Measurements from ENCODE around the gene DNAH1. TPM values are rescaled to one million over a fixed set of nuclear protein-coding genes. Genes with fewer than 3 reads are reported as not detected.

Gene DNAH1
- total RNA-seq, 2 experiments from 2014 or later = 13.2 to 13.5 TPM

DNA sequence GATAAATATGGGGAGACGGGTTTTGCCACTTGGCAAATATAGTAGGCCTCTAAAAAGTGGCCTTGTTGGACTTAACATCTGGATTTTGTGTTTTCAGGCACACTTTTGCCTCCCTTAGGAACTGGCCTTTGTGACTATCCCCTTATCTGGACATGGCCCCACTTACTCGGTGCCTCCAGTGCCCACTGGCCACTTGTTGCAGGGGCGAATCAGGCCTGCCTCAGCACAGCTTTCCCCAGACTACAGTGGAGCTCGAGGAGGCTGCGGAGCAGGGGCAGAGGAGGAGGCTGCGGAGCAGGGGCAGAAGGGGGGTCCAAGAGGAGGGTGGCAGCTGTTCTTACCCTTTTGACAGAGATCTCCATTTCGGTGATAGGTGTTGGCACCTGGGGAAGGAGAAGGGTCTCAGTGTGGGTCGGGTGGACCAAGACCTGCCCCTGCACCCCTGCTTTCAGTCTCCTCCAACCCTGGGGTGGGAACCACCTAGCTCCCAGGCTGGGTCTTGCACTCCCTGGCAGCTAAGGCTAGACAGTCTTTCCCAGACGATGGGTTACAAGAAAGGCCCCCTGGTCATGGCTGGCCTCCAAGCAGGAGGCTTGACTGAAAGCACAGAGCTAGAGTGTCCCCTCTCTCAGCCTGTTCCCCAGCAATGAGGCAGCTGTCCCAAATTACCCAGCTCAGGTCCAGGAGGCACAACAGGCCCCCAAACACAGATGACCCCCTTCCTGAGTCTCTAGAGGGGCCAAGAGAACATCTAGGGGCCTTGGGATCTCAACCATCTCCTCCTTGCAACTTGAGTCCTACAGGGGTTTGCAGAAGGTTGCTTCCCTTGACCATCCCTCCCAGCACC lies 122.7 kb downstream of the DNAH1 start:
- Mint-ChIP-seq H3K9me3 (no peaks in the 10 kb centered on the region), H3K4me3 (no peak overlapping the region), H3K36me3 (no peaks in the 10 kb centered on the region), H3K27ac (no peak overlapping the region), H3K27me3 (no peaks in the 10 kb centered on the region), H3K4me1 (ENCODE audit: low read depth) (no peaks in the 10 kb centered on the region)
- CTCF ChIA-PET = interaction anchor here (1.6 to 1.7 kb wide), 3 partner anchors 9 to 26 kb away, joined by 4 to 9 read pairs (median 7); no protein-coding TSS in a partner anchor
- DNase-seq = no peak
- intact Hi-C loops (cut with micrococcal nuclease) = no loop called here
- POLR2A ChIA-PET = no interaction called here

DNA sequence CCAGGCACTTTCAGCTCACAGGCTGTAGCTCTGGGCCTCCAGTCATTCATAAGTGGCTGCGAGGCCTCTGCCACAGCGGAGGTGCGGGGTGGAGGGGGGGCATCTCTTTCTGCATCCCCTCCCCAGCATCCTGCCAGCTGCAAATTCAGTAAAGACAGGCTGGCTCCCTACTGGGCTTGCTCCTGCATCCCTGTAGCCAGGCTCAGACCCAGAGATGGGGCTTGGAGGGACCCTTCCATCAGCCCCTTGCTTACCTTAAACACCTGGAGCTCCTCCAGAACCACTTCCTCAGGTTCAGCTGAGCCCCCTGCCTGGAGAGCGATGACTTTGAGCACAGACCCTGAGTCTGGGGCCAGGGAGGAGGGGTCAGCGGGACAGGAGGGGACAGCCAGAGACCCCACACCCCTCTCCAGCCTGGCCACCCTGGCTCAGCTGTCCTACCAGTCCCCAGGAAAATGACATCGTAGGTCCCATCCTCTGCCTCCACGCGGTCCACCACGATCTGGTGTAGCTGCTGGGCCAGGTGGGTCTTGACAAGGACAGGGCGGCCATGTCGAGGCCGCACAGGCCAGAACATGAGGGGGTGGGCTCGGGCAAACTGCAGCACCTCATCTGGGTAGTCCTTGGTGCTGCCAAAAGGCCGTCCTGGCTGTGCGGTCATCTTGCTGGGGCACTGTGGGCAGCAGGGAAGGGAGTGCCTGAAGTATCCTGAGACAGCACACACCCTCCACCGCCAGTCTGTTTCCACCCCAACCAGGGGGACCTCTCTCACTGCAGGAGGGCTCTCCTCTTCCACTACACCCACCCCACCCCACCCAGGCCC lies 123.5 kb downstream of the DNAH1 start:
- no peak for DNase-seq
- POLR2A ChIA-PET = no interaction called here
- Mint-ChIP-seq H3K27me3 (no peaks in the 10 kb centered on the region), H3K9me3 (no peaks in the 10 kb centered on the region), H3K36me3 (no peaks in the 10 kb centered on the region), H3K27ac (no peak overlapping the region), H3K4me3 (no peak overlapping the region), H3K4me1 (ENCODE audit: low read depth) (no peaks in the 10 kb centered on the region)
- intact Hi-C loops (cut with micrococcal nuclease) = no loop called here
- CTCF ChIA-PET = interaction anchor here (1.6 to 1.7 kb wide), 3 partner anchors 9 to 27 kb away, joined by 4 to 9 read pairs (median 7); no protein-coding TSS in a partner anchor

DNA sequence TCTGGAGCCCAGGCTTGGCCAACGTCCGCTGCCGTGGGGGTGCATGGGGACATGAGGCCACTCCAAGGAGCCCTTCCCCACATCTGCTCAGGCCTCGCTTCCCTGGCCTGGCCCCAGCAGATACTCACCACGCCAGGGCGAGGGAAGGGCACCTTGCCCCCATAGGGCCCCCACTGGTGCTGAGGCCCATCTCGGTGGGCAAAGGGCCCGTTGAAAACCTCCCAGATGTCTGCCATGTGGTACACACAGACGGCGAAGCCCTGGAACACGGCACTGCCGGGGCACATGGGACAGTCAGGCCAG lies 124.1 kb downstream of the DNAH1 start:
- ChIA-PET POLR2A (no interaction called here), CTCF (no interaction called here)
- no peak for DNase-seq
- no peaks in the 10 kb centered on the region for H3K27me3 Mint-ChIP-seq
- intact Hi-C loops (cut with micrococcal nuclease) = no loop called here
- no peak overlapping the region for H3K4me3 Mint-ChIP-seq
- no peak overlapping the region for H3K27ac Mint-ChIP-seq
- H3K36me3 Mint-ChIP-seq = no peaks in the 10 kb centered on the region
- H3K4me1 Mint-ChIP-seq (ENCODE audit: low read depth) = peaks cover 3% of the 10 kb centered on the region
- H3K9me3 Mint-ChIP-seq = no peaks in the 10 kb centered on the region

- no peaks in the 10 kb centered on the region for H3K27me3 Mint-ChIP-seq
- no peak for DNase-seq
- intact Hi-C loops (cut with micrococcal nuclease) = no loop called here
- no peak overlapping the region for H3K4me3 Mint-ChIP-seq
- no peaks in the 10 kb centered on the region for H3K36me3 Mint-ChIP-seq
- ChIA-PET CTCF (interaction anchor here (0.5 to 10.1 kb wide), 2 partner anchors 11 to 72 kb away, joined by 3 to 172 read pairs; no protein-coding TSS in a partner anchor), POLR2A (no interaction called here)
- H3K9me3 Mint-ChIP-seq = no peaks in the 10 kb centered on the region
- H3K27ac Mint-ChIP-seq = no peak overlapping the region
- H3K4me1 Mint-ChIP-seq (ENCODE audit: low read depth) = peaks cover 3% of the 10 kb centered on the region
Observed at GRCh38 chr3:52440671-52441070, 124.6 kb downstream of the DNAH1 start.

DNA sequence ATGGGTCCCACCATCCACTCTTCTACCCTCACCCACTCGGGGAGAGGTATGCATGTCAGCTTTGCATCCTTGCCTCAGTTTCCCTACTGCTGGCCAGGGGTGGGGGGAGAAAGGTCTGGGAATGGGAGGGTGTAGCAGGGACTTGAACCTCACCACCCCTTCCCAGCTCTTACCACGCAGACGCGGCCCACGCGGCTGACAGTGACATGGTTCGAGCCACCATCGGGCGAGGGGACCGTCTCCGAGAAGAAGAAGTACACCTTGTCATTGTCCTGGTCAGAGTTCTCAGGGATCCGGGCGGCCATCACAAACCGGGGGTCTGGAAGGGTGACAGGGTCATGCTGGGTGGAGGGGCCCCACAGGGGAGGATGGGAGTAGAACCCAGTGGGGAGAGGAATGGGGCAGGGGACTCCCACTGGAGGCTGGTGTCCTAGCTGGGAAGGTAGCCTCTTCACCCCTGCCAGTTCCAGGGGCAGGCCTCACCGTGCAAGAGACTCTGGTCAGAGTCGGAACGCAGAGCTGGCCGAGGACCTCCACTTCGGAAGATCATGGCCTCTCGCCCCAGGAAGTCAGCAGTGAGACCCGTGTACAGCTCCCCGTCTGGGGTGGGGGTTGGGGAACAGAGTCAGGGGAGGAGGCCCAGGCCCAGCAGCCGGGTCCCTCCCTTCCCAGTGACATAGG lies 125.1 kb downstream of the DNAH1 start:
- Mint-ChIP-seq H3K4me3 (no peak overlapping the region), H3K36me3 (no peaks in the 10 kb centered on the region), H3K4me1 (ENCODE audit: low read depth) (peaks cover 3% of the 10 kb centered on the region), H3K27me3 (no peaks in the 10 kb centered on the region), H3K27ac (no peak overlapping the region), H3K9me3 (no peaks in the 10 kb centered on the region)
- ChIA-PET POLR2A (no interaction called here), CTCF (interaction anchor here (0.5 to 10.1 kb wide), 2 partner anchors 12 to 71 kb away, joined by 3 to 172 read pairs; no protein-coding TSS in a partner anchor)
- DNase-seq = no peak
- intact Hi-C loops (cut with micrococcal nuclease) = no loop called here

DNA sequence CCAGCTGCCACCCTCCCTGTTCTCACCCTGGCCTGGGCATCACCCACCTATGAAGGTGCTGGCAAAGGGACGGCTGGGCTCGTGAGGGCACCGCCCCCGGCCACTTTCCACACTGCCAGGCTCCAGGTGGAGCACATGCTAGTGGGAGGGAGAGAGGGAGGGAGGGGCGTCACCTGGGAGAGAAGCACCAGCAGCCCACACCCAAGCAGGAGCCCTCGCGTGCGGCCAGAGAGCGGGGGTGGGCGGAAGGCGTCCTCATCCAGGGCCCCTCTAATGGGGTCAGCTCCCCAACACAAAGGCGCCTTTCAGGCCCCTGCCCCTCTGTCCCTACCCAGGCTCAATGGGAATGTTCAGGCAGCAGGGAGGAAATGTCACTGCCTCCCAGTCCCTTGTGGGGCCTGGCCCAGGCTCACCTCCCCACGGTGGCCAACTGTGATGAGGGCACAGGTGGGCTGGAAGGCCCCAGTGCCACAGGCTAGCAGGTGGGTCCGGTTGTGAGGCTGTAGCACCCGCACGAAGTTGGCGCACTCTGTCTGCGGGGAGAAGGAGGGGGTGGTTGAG lies 125.7 kb downstream of the DNAH1 start:
- intact Hi-C loops (cut with micrococcal nuclease) = no loop called here
- POLR2A ChIA-PET = no interaction called here
- CTCF ChIA-PET = interaction anchor here (0.6 to 10.1 kb wide), 2 partner anchors 12 to 157 kb away, joined by 3 to 172 read pairs; no protein-coding TSS in a partner anchor

DNA sequence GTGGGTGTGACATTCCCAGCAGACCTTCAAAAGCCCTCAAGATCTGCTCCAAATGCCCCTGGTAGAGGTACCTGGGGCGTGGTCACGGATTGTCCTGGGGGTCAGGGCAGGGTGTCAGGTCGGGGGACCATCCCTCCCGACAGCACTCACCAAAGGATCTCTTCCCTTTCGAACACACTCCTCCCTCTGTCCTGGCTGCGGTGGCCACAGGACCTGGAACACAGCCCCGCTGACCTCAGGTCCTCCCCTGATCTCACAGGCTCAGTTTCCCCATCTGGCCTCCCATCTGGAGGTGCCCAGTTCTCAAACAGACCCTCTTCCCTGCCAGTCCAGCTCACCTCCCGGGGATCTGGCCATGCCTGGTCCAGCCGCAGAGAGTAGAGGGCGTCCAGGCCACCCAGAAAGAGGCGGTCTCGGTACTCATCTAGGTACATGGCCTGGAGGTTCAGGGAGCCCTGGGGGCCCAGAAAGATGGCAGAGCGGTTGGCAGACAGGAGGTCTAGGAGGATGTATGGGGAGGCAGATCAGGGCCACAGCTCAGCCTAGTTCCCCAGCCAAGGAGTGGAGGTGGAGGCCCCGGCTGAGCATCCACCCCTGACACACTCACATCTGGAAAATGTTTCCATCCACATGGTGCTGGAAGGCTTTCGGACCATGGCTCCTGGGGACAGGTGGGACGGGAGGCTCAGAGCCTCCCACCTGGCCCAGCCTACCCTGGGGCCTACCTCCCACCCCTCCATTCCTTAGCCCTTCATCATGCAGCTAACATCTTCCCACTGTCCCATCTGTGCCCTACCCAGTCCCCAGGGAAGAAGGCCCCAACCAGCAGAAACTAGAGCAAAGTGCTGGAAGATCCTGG lies 126.5 kb downstream of the DNAH1 start:
- ChIA-PET POLR2A (no interaction called here), CTCF (interaction anchor here (0.6 to 10.1 kb wide), 4 partner anchors 9 to 158 kb away, joined by 3 to 172 read pairs (median 3); no protein-coding TSS in a partner anchor)
- Mint-ChIP-seq H3K4me1 (ENCODE audit: low read depth) (peaks cover 10% of the 10 kb centered on the region), H3K9me3 (no peaks in the 10 kb centered on the region), H3K4me3 (no peak overlapping the region), H3K27me3 (no peaks in the 10 kb centered on the region), H3K36me3 (no peaks in the 10 kb centered on the region), H3K27ac (no peak overlapping the region)
- intact Hi-C loops (cut with micrococcal nuclease) = no loop called here
- no peak for DNase-seq

More for the DNA sequence above, 125.7 kb downstream of the DNAH1 start:
- H3K9me3 Mint-ChIP-seq = no peaks in the 10 kb centered on the region
- no peak overlapping the region for H3K4me3 Mint-ChIP-seq
- no peaks in the 10 kb centered on the region for H3K27me3 Mint-ChIP-seq
- no peaks in the 10 kb centered on the region for H3K36me3 Mint-ChIP-seq
- H3K4me1 Mint-ChIP-seq (ENCODE audit: low read depth) = peaks cover 6% of the 10 kb centered on the region
- no peak for DNase-seq
- no peak overlapping the region for H3K27ac Mint-ChIP-seq

DNA sequence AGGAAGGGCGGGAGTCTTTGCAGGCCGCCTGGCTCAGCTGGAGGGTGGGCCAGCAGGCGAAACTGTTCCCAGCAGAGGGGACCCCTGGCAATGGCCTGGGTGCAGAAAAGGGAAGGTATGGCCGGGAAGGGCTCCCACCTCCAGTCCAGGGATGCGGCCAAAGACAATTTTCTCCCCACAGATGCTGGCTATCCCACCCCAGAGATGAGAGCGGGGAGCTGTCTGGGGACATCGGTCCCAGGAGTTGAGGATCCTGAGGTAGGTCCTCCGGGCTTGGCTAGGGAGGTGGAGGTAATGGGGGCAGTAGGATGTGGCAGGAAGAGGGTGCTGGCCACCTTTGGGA lies 127.1 kb downstream of the DNAH1 start:
- no peak overlapping the region for H3K27ac Mint-ChIP-seq
- no peaks in the 10 kb centered on the region for H3K9me3 Mint-ChIP-seq
- DNase-seq = no peak
- intact Hi-C loops (cut with micrococcal nuclease) = no loop called here
- H3K4me1 Mint-ChIP-seq (ENCODE audit: low read depth) = peaks cover 10% of the 10 kb centered on the region
- no peaks in the 10 kb centered on the region for H3K36me3 Mint-ChIP-seq
- CTCF ChIA-PET = interaction anchor here (0.7 to 10.1 kb wide), 3 partner anchors 9 to 31 kb away, joined by 3 to 172 read pairs (median 3); no protein-coding TSS in a partner anchor
- H3K4me3 Mint-ChIP-seq = no peak overlapping the region
- no peaks in the 10 kb centered on the region for H3K27me3 Mint-ChIP-seq
- POLR2A ChIA-PET = no interaction called here

GRCh38 chr3:52443791-52444687 lies 127.9 kb downstream of the DNAH1 start:
- H3K27ac Mint-ChIP-seq = no peak overlapping the region
- intact Hi-C loops (cut with micrococcal nuclease) = no loop called here
- no peaks in the 10 kb centered on the region for H3K36me3 Mint-ChIP-seq
- DNase-seq = no peak
- ChIA-PET POLR2A (interaction anchor here (0.6 kb wide), 1 partner anchor 16 kb away, joined by 3 read pairs; no protein-coding TSS in a partner anchor), CTCF (interaction anchor here (1.1 to 10.1 kb wide), 3 partner anchors 8 to 28 kb away, joined by 3 to 172 read pairs (median 3); no protein-coding TSS in a partner anchor)
- H3K4me1 Mint-ChIP-seq (ENCODE audit: low read depth) = peaks cover 10% of the 10 kb centered on the region
- H3K9me3 Mint-ChIP-seq = no peaks in the 10 kb centered on the region
- H3K27me3 Mint-ChIP-seq = no peaks in the 10 kb centered on the region
- H3K4me3 Mint-ChIP-seq = no peak overlapping the region

All from activated CD4-positive, alpha-beta memory T cell treated with anti-CD3 and anti-CD28 coated beads for 36 hours (primary cell).